Fibroblast of lung (primary cell): ENCODE data around the gene MSMB. TPM values are rescaled to one million over a fixed set of nuclear protein-coding genes. Genes with fewer than 3 reads are reported as not detected.

ENCODE experiments used
- DNase-seq, 2 donors: peaks; one replicate each; pipeline versions ENCODE4 v3.0.0 to v3.0.0-alpha.2; 2010; ENCODE audit warnings: low read depth in 2 of 2
- H2AFZ ChIP-seq: 2 replicates; pipeline ENCODE4 v1.5.1; 2012; ENCODE audit warnings: low read length, control low read depth, inconsistent platforms
- H3K27ac ChIP-seq: 2 replicates; pipeline ENCODE4 v1.5.1; 2011; ENCODE audit warnings: low read length, control low read depth; ENCODE audit not compliant: insufficient read depth
- H3K27me3 ChIP-seq: 2 replicates; pipeline ENCODE4 v1.5.1; 2011; ENCODE audit warnings: mild to moderate bottlenecking, low read length; ENCODE audit not compliant: control insufficient read depth, insufficient read depth
- H3K36me3 ChIP-seq: 2 replicates; pipeline ENCODE4 v1.5.1; 2011; ENCODE audit warnings: low read length; ENCODE audit not compliant: control insufficient read depth, insufficient read depth
- H3K4me1 ChIP-seq: 2 replicates; pipeline ENCODE4 v1.5.1; 2011; ENCODE audit warnings: low read length; ENCODE audit not compliant: control insufficient read depth, insufficient read depth; ENCODE audit errors: extremely low read depth
- H3K4me2 ChIP-seq: 2 replicates; pipeline ENCODE4 v1.5.1; 2011; ENCODE audit warnings: low read length, control low read depth; ENCODE audit not compliant: insufficient read depth; ENCODE audit errors: extremely low read depth
- H3K4me3 ChIP-seq, 4 experiments: fragments of 200-600 bp in 1 of 4; sonication (generic) in 1 of 4; replicated peaks in 1 of 4; 2 replicates each; pipeline ENCODE4 v1.5.1; 2011 to 2016; ENCODE audit warnings: low read length in 4 of 4, low read depth in 3 of 4, mild to moderate bottlenecking in 3 of 4, control low read depth in 2 of 4, inconsistent platforms in 1 of 4, mixed read lengths in 1 of 4; ENCODE audit not compliant: insufficient read depth in 1 of 4; ENCODE audit errors: control extremely low read depth in 1 of 4
- H3K79me2 ChIP-seq: 2 replicates; pipeline ENCODE4 v1.5.1; 2012; ENCODE audit warnings: mild to moderate bottlenecking, low read length, inconsistent platforms; ENCODE audit not compliant: control insufficient read depth, insufficient read depth
- H3K9ac ChIP-seq: 2 replicates; pipeline ENCODE4 v1.5.1; 2011; ENCODE audit warnings: mild to moderate bottlenecking, low read length, control low read depth; ENCODE audit not compliant: insufficient read depth
- H3K9me3 ChIP-seq: 2 replicates; pipeline ENCODE4 v1.5.1; 2012; ENCODE audit warnings: low read depth, low read length; ENCODE audit not compliant: control insufficient read depth, insufficient read depth
- H4K20me1 ChIP-seq: 2 replicates; pipeline ENCODE4 v1.5.1; 2011; ENCODE audit warnings: low read length; ENCODE audit not compliant: control insufficient read depth, insufficient read depth; ENCODE audit errors: extremely low read depth
- EZH2 ChIP-seq: IDR thresholded peaks from 2 replicates; pipeline ENCODE4 v1.5.1; 2012; ENCODE audit warnings: low read length, control low read depth, mild to moderate bottlenecking; ENCODE audit errors: missing control alignments
- polyA plus RNA-seq, 2 donors: library from polyadenylated mRNA; depleted of rRNA in 1 of 2; stranded (reverse) in 1 of 2; unstranded in 1 of 2; fragments of >200 nt; gene quantifications; 2 replicates each; pipeline ENCODE4 v1.2.1, GENCODE V29; 2011 to 2012; ENCODE audit warnings: missing spikeins in 1 of 2
- total RNA-seq: library from RNA; depleted of rRNA; stranded (reverse); fragments of >200 nt; gene quantifications from 2 replicates; pipeline ENCODE4 v1.2.1, GENCODE V29; 2014
- TF ChIP-seq, protein P1 (sequence below), 2 donors: IDR thresholded peaks in 1 of 2; conservative IDR thresholded peaks in 1 of 2; 1 replicate in 1 of 2; 2 replicates in 1 of 2; pipeline ENCODE4 v1.5.1; 2011 to 2012; ENCODE audit warnings: low read length in 2 of 2, control low read depth in 1 of 2, inconsistent platforms in 1 of 2, low read depth in 1 of 2, mild to moderate bottlenecking in 1 of 2

MSMB gene
- total and polyA plus RNA-seq, 2 donors (not counting 1 experiment from before 2014, with no cell fraction given) = not detected

DNA sequence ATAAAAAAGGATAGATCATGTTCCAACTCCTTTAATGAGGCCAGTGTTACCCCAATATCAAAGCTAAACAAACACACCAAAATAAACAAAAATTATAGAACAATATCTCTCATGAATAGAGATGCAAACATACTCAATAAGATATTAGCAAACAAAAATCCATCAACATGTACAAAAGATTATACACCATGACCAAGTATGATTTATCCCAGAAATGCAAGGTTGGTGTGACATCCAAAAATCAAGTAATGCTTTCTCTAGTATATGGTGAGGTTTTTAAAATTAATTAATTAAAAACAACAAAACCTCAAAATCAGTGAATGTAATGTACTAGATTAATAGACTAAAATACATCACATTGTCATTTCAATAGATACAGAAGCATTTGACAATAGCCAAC lies 11.0 kb upstream of the MSMB start:
- no peaks in the 10 kb centered on the region for H3K4me1 ChIP-seq
- H4K20me1 ChIP-seq = no peaks in the 10 kb centered on the region
- no peak overlapping the region for H2AFZ ChIP-seq
- H3K4me3 ChIP-seq = no peak overlapping the region
- no peak for DNase-seq
- no peaks in the 10 kb centered on the region for H3K9me3 ChIP-seq
- no peaks in the 10 kb centered on the region for H3K36me3 ChIP-seq
- no peak overlapping the region for H3K27ac ChIP-seq
- H3K9ac ChIP-seq = no peak overlapping the region
- no peak for TF ChIP-seq EZH2
- TF ChIP-seq, protein P1, sequence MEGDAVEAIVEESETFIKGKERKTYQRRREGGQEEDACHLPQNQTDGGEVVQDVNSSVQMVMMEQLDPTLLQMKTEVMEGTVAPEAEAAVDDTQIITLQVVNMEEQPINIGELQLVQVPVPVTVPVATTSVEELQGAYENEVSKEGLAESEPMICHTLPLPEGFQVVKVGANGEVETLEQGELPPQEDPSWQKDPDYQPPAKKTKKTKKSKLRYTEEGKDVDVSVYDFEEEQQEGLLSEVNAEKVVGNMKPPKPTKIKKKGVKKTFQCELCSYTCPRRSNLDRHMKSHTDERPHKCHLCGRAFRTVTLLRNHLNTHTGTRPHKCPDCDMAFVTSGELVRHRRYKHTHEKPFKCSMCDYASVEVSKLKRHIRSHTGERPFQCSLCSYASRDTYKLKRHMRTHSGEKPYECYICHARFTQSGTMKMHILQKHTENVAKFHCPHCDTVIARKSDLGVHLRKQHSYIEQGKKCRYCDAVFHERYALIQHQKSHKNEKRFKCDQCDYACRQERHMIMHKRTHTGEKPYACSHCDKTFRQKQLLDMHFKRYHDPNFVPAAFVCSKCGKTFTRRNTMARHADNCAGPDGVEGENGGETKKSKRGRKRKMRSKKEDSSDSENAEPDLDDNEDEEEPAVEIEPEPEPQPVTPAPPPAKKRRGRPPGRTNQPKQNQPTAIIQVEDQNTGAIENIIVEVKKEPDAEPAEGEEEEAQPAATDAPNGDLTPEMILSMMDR (conservative IDR thresholded peaks at IDR 0.05 in 1 of 2, IDR thresholded peaks at IDR 0.05 in 1 of 2; ENCODE audit: low read depth in 1 of 2, low read length in 2 of 2) = no peak
- H3K79me2 ChIP-seq = no peaks in the 10 kb centered on the region
- H3K4me2 ChIP-seq = no peak overlapping the region
- peaks cover 6% of the 10 kb centered on the region for H3K27me3 ChIP-seq

DNA sequence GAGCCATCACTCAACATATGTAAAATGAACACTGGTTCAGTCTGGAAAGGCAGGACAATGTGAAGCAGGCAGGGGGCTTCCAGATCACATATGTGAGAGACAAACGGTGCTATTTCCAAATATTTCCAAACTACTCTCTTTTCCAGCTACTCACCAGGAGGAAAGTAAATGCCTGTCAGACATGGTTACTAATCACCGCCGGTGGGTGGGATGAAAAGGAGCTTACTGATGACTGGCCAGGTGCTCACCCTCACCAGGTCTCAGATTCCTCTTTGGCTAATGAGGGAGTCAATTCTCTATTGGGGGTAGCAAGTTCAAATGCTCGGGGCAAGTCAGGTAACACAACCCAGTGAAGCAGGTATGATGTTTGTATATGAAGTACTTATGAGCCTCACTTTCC lies 9.7 kb upstream of the MSMB start:
- H4K20me1 ChIP-seq = no peaks in the 10 kb centered on the region
- DNase-seq = no peak
- H3K4me3 ChIP-seq = no peak overlapping the region
- no peaks in the 10 kb centered on the region for H3K79me2 ChIP-seq
- H3K9ac ChIP-seq = no peak overlapping the region
- no peak overlapping the region for H3K27ac ChIP-seq
- no peaks in the 10 kb centered on the region for H3K4me1 ChIP-seq
- H3K4me2 ChIP-seq = no peak overlapping the region
- H3K9me3 ChIP-seq = no peaks in the 10 kb centered on the region
- no peak for TF ChIP-seq EZH2
- TF ChIP-seq, protein P1 (conservative IDR thresholded peaks at IDR 0.05 in 1 of 2, IDR thresholded peaks at IDR 0.05 in 1 of 2; ENCODE audit: low read depth in 1 of 2, low read length in 2 of 2) = no peak
- peaks cover 6% of the 10 kb centered on the region for H3K27me3 ChIP-seq
- H2AFZ ChIP-seq = no peak overlapping the region
- H3K36me3 ChIP-seq = no peaks in the 10 kb centered on the region

DNA sequence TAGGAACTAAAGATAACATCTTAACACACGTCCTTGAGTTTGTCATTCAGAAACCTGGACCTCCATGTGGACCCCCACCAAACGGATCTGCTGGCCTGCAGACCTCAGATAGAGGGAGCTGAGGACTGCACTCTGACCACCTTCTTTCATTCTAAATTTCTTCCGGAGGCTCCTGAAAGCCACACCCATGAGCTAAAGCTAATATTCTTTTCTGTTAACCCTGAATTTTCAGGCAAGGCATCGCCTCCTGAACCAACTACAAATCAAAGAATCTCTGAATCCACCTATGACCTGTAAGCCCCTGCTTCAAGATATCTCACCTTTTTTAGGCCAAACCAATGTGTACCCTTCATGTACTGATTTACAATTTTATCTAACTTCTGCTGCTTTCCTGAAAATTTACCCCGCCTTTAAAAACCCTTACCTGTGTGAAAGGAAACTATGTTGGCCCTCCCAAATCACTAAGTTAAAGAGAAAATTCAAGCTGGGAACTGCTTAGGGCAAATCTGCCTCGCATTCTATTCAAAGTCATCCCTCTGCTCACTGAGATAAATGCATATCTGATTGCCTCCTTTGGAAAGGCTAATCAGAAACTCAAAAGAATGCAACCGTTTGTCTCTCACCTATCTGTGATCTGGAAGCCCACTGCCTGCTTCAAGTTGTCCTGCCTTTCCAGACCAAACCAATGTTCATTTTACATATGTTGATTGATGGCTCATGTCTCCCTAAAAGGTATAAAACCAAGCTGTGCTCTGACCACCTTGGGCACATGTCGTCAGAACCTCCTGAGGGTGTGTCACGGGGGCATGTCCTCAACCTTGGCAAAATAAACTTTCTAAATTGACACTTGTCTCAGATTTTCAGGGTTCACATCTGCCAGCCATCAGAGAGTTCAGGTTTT lies 7.7 kb upstream of the MSMB start:
- H3K4me1 ChIP-seq = no peaks in the 10 kb centered on the region
- H3K36me3 ChIP-seq = no peaks in the 10 kb centered on the region
- H4K20me1 ChIP-seq = no peaks in the 10 kb centered on the region
- no peak for DNase-seq
- no peak overlapping the region for H3K4me3 ChIP-seq
- no peak overlapping the region for H3K4me2 ChIP-seq
- peaks cover 6% of the 10 kb centered on the region for H3K27me3 ChIP-seq
- H3K9ac ChIP-seq = no peak overlapping the region
- H3K27ac ChIP-seq = no peak overlapping the region
- H2AFZ ChIP-seq = no peak overlapping the region
- no peaks in the 10 kb centered on the region for H3K79me2 ChIP-seq
- TF ChIP-seq EZH2 = no peak
- TF ChIP-seq, protein P1 (conservative IDR thresholded peaks at IDR 0.05 in 1 of 2, IDR thresholded peaks at IDR 0.05 in 1 of 2; ENCODE audit: low read depth in 1 of 2, low read length in 2 of 2) = no peak
- H3K9me3 ChIP-seq = no peaks in the 10 kb centered on the region
